ENCODE measurements around the gene DNMT3B. TPM values are rescaled to one million over a fixed set of nuclear protein-coding genes. Genes with fewer than 3 reads are reported as not detected.

Gene DNMT3B
- total and polyA plus RNA-seq, 4 donors, result 0.26 to 2.8 (median 0.60) TPM

GRCh38 chr20:32805721-32806120, 43.5 kb downstream of the DNMT3B start:
- peaks cover 0 to 10% (median 8%) of the 10 kb centered on the region in 4 donors for H3K36me3 ChIP-seq (ENCODE audit: control insufficient read depth in 4 of 4, insufficient read depth in 3 of 4, low read depth in 1 of 4, low read length in 3 of 4)
- no peak for DNase-seq (ENCODE audit: low spot score)
- H3K9me3 ChIP-seq (ENCODE audit: control insufficient read depth in 4 of 4, low read length in 3 of 4), result no peaks in the 10 kb centered on the region
- H3K4me3 ChIP-seq (ENCODE audit: low read depth in 1 of 3, low read length in 3 of 3), result no peak overlapping the region
- no peak overlapping the region for H3K9ac ChIP-seq (ENCODE audit: low read depth in 1 of 2, low read length in 2 of 2)
- TF ChIP-seq YY1 (IDR thresholded peaks at IDR 0.05) (no peak), EGR1 (IDR thresholded peaks at IDR 0.05; ENCODE audit: low read depth in 2 of 2) (no peak), NR2F2 (IDR thresholded peaks at IDR 0.05) (no peak), JUND (IDR thresholded peaks at IDR 0.05) (no peak), RXRA (IDR thresholded peaks at IDR 0.05) (no peak), HNF4A (conservative IDR thresholded peaks at IDR 0.05) (no peak), HNF4G (IDR thresholded peaks at IDR 0.05) (no peak), MAX (IDR thresholded peaks at IDR 0.05) (no peak), FOXA2 (IDR thresholded peaks at IDR 0.05) (no peak), SP1 (IDR thresholded peaks at IDR 0.05) (no peak), REST (IDR thresholded peaks at IDR 0.05) (no peak), GABPA (IDR thresholded peaks at IDR 0.05 in 1 of 2, conservative IDR thresholded peaks at IDR 0.05 in 1 of 2) (no peak), RAD21 (IDR thresholded peaks at IDR 0.05) (no peak), ZBTB33 (IDR thresholded peaks at IDR 0.05) (no peak)
- H3K4me1 ChIP-seq (ENCODE audit: control insufficient read depth in 4 of 4, insufficient read depth in 4 of 4, low read length in 3 of 4), result no peaks in the 10 kb centered on the region
- H3K27me3 ChIP-seq (ENCODE audit: control insufficient read depth in 4 of 4, insufficient read depth in 4 of 4, low read length in 3 of 4), result no peaks in the 10 kb centered on the region
- H3K27ac ChIP-seq (ENCODE audit: low read depth in 1 of 2, low read length in 2 of 2), result no peak overlapping the region
- WGBS, result 90% methylated on average over 8 of the region's 8 CpGs

GRCh38 chr20:32806356-32806755, 44.2 kb downstream of the DNMT3B start:
- Histone ChIP-seq H3K4me3 (ENCODE audit: low read depth in 1 of 3, low read length in 3 of 3) (no peak overlapping the region), H3K27ac (ENCODE audit: low read depth in 1 of 2, low read length in 2 of 2) (no peak overlapping the region), H3K27me3 (ENCODE audit: control insufficient read depth in 4 of 4, insufficient read depth in 4 of 4, low read length in 3 of 4) (no peaks in the 10 kb centered on the region), H3K4me1 (ENCODE audit: control insufficient read depth in 4 of 4, insufficient read depth in 4 of 4, low read length in 3 of 4) (no peaks in the 10 kb centered on the region), H3K9me3 (ENCODE audit: control insufficient read depth in 4 of 4, low read length in 3 of 4) (no peaks in the 10 kb centered on the region), H3K36me3 (ENCODE audit: control insufficient read depth in 4 of 4, insufficient read depth in 3 of 4, low read depth in 1 of 4, low read length in 3 of 4) (peaks cover 0 to 8% (median 6%) of the 10 kb centered on the region in 4 donors), H3K9ac (ENCODE audit: low read depth in 1 of 2, low read length in 2 of 2) (no peak overlapping the region)
- DNase-seq (ENCODE audit: low spot score), result no peak
- WGBS, result 98% methylated on average over 5 of the region's 5 CpGs
- TF ChIP-seq REST (IDR thresholded peaks at IDR 0.05) (no peak), JUND (IDR thresholded peaks at IDR 0.05) (no peak), ZBTB33 (IDR thresholded peaks at IDR 0.05) (no peak), HNF4A (conservative IDR thresholded peaks at IDR 0.05) (no peak), FOXA2 (IDR thresholded peaks at IDR 0.05) (no peak)
